Inferior parietal cortex (tissue), 1 donor: Measurements from ENCODE around the gene ACACB.
A peak's percentile ranks its signal among the peaks of the same experiment; 100 is the strongest.

Experiments used
- DNase-seq: peaks from one replicate; pipeline ENCODE4 v3.0.0-alpha.2; 2016; ENCODE audit errors: extremely low spot score

ACACB gene

GRCh38 chr12:109109746-109110350, 6.5 kb upstream of the ACACB start:
- no peak for DNase-seq

DNA sequence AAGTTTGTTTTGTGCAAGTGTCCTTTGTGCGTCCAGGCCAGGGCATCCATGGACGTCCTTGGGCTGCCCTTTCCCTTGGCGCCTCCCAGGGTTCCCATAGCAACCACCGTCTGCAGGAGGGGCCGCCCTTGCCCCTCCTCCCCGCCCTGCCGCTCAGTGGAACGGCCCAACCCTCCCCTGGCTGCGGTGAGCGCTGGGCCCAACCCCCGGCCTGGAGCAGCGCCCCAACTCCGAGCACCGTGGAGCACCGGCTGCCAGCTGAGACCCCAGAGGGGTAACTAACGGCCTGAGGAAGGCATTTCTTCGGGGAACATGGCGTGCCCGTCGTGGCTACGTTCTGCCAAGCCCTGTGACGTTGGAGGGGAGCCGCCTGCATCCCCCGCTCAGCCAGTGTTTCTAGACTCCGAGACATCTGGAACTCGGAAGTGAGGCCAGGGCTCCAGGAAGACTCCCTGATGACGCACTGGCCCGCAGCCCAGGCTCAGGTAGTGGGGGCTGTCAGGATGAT, 5.3 kb upstream of the ACACB start:
- DNase-seq: peak; percentile 78

DNA sequence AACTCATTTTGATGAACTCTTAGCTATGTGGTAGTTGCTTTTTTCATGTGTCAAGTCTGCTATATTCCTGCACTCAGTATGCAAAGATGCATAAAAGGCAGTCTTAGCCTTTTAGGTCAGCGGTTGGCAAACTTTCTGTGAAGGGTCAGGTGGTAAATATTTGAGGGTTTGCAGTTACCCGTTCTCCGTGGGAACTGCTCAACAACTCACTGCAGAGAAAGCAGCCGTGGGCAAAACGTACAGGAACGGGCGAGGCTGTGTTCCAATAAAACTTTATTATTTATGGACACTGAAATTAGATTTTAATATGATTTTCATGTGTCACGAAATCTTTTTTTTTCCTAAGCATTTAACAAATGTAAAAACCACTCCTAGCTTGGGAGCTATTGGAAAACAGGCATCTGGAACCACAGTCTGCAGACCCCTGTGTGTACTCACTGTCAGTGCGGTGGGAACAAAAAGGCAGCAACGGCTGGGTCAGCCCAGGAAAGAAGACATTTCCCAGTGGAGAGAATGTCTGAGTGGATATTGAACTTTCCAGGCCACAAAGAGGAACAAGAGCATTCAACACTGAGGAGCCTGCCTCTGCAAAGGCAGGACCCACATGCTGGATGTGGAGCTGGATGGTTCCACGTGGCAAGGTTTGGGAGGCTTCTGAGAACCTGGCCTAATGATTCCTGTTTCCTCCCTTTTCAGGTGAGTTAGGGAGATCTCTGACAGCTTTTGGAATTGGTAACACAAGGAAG, 3.5 kb upstream of the ACACB start:
- DNase-seq: no peak

- no peak for DNase-seq
These were observed 2.6 kb upstream of the ACACB start for GRCh38 chr12:109113661-109114321.

DNA sequence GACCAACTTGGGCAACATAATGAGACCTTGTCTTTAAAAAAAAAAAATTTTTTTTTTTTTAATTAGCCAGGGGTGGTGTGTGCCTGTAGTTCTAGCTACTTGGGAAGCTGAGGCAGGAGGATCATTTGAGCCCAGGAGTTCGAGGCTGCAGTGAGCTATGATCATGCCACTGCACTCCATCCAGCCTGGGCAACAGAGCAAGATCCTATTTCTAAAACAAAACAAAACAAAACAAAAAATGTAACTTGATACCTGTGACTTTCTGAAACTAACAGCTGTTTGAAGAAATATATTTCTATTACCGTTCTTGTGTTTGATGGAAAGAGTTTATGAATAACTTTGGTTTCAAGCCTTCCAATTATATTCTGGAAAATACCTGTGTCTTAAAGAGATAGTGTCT, 1.7 kb upstream of the ACACB start:
- DNase-seq: no peak

- DNase-seq: no peak
These were observed 1.0 kb upstream of the ACACB start for GRCh38 chr12:109115404-109115757.

GRCh38 chr12:109116611-109116949, 193 bp downstream of the ACACB start:
- DNase-seq: no peak

- no peak for DNase-seq
These were observed 3.7 kb downstream of the ACACB start for GRCh38 chr12:109120095-109120494.

- DNase-seq: no peak
These were observed 4.2 kb downstream of the ACACB start for GRCh38 chr12:109120557-109120956.

- DNase-seq: no peak
These were observed 5.0 kb downstream of the ACACB start for GRCh38 chr12:109121346-109121880.

DNA sequence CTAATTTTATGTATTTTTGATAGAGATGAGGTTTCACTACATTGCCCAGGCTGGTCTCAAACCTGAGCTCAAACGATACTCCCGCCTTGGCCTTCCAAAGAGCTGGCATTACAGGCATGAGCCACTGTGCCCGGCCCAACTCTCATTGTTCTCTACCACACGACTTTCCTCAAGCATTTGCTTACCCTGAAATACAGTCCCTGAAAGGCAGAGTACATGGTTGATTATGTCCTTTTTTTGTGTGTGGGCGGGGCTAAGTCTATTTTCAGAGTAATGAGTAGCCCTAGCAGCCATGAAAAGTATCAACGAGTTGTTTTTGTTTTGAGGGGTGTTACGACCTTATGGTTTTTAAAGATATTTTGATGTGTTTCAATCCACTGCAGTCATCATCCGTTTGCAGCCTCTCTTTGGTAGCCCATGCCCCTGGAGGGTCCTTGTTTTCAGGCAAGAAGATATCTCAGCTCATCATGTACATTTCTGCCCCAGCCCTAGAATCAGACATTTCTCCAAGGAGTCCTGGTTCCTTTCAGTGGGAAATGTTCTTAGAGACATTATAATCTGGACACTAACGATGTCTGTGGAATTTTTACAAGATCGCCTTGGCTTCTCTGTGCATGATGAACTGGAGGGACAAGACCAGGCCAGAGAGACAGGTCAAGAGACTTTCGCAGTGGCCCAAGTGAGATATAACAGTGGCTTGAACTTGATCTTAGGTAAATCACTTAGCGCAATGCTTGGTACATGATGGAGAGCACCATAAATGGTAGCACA, 8.7 kb downstream of the ACACB start:
- no peak for DNase-seq

- DNase-seq: no peak
These were observed 9.4 kb downstream of the ACACB start for GRCh38 chr12:109125791-109126190.

DNA sequence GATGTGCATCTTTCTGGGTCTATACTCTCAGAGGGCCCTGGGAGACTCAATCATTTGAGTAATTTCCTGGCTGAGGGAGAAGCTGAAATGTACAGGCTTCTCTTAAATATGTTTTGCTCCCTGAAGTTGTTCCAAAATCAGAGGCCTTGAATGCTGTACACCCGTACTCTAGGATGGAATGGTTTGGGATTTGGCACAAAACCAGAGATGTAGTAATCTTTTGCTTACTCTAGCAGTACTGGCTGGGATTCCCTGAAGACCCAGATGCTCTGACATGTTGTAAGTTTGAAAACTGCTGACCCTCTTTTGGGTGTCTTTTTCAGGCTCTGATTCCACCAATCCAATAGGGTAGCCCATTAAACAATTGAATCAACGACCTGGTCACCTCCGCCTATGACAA, 10.4 kb downstream of the ACACB start:
- no peak for DNase-seq

GRCh38 chr12:109127533-109128242, 11.3 kb downstream of the ACACB start:
- no peak for DNase-seq

GRCh38 chr12:109130297-109131153, 14.1 kb downstream of the ACACB start:
- no peak for DNase-seq

GRCh38 chr12:109131154-109132050, 15.0 kb downstream of the ACACB start:
- DNase-seq: no peak

- DNase-seq: no peak
These were observed 18.0 kb downstream of the ACACB start for GRCh38 chr12:109134186-109134917.

DNA sequence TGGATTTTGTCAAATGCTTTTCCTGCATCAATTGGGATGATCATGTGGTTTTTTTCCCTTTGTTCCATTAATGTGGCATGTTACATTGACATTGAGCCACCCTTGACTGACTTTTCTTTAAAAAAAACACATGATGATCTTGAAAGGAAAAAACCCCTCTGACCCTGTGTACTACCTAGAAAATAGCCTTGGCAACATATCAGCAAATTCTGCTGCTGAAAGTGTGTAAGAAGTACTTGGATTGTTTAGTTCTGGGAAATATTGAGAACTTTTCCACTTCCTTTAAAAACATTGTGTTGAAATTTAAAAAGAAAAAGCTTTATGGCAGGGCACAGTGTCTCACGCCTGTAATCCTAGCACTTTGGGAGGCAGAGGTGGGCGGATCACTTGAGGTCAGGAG, 20.7 kb downstream of the ACACB start:
- DNase-seq: no peak

DNA sequence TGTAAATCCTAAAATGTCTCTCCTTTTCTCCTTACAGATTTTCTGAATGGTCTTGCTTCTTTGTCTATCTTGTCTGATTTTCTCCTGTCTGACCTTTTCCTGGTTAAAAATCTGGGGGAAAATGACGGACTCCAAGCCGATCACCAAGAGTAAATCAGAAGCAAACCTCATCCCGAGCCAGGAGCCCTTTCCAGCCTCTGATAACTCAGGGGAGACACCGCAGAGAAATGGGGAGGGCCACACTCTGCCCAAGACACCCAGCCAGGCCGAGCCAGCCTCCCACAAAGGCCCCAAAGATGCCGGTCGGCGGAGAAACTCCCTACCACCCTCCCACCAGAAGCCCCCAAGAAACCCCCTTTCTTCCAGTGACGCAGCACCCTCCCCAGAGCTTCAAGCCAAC, 23.0 kb downstream of the ACACB start:
- DNase-seq: no peak
